HG03378 (cell line): ENCODE results near the gene DOCK1.

Source experiments
- ATAC-seq: cut with Tn5 transposase; IDR thresholded peaks from one replicate; pipeline ENCODE4 v1.9.1; 2021; ENCODE audit warnings: mild to moderate bottlenecking, moderate library complexity; ENCODE audit not compliant: unreplicated experiment

DOCK1 gene

DNA sequence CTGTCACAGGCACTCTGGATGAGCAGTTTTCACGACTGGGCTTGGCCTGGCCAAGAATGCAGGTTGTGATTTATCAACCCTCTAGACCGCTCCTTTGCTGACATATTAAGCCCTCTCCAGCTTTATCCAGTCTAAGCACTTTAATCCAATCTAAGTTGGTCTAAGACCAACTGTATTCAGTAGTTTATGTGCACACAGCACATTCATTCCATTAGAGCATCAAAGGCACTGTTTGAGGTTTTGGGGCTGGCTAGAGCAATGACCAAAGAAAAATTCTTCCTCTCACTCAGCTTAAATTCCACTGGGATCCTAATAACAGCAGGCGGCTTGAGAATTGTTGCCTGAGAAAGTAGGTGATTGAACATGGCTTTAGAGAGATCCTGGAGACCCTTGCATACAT is 467.1 kb downstream of the DOCK1 start:
- no peak for ATAC-seq

DNA sequence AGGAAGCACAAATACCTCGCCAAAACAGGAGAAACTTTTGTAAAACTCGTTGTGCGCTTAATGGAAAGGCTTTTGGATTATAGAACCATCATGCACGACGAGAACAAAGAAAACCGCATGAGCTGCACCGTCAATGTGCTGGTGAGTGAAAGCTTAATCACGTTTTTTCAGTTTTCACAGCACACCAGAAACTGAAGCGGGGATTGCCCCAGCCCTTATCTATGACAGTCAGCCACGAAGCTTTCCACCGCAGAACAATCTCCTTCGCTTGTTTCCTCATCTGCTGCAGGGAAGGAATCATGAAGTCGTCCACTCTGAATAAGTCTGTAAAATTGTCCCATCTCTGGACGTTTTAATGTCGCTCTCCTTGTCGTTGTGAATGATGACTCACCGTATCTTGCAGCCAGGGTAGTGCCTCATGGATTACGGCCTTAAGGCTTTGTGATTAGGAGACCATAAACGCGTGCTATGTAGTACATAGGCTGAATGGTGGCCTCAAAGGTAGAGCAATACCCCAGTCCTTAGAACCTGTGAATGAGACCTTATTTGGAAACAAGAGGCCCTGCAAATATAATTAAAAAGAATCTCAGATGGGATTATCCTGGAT is 468.9 kb downstream of the DOCK1 start:
- ATAC-seq, result no peak

DNA sequence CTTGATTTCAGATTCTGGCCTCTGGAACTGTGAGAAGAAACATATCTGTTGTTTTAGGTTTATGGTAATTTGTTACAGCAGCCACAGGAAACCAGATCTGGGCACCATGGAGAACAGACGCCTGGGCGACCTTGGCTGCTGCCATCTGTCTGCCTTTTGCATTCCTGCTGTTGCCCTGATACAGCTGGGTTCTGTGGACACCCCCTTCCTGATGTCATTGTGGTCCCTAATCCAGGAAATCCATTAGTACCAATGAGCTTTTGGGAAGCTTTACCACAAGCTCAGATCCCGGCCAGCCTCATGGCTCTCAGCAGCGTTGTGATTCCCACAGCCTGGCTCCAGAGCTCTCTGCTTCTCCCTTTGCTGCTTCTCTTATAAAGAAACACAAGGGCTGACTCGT is 469.7 kb downstream of the DOCK1 start:
- no peak for ATAC-seq

DNA sequence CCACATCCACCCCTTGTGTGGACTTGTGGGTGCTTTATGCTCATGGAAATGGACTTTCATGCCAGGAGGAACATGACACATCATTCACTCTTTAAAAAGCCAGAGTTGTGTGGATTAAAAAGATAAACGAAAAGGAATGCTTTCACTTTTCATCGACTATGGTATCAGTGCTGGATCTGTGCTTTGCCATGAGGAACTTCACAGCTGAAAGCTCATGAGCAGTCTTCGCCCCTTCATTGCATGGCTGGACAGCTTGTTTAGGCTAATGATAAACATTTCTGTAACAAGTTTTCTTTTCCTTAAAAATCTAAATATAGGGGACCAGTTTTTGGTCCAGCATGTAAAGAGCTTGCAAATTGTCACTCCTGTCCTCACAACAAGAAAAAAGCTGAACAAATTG is 470.2 kb downstream of the DOCK1 start:
- ATAC-seq, result no peak

DNA sequence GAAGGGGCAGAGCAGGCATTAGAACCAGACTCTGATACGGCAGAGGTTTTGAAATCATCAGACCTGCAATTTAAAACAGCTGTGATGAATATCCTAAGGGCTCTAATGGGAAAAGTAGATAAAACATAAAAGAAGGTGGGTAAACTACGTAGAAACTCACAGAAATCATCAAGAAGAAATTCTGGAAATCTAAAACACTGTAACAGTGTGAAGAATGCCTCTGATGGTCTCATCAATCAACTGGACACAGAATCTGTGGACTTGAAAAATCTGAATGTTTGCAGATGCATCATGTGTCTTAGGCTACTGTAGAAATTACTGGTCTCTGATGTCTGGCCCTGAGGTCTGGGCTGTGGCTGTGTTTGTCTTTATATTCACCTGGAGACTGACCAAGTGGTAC is 470.8 kb downstream of the DOCK1 start:
- no peak for ATAC-seq

DNA sequence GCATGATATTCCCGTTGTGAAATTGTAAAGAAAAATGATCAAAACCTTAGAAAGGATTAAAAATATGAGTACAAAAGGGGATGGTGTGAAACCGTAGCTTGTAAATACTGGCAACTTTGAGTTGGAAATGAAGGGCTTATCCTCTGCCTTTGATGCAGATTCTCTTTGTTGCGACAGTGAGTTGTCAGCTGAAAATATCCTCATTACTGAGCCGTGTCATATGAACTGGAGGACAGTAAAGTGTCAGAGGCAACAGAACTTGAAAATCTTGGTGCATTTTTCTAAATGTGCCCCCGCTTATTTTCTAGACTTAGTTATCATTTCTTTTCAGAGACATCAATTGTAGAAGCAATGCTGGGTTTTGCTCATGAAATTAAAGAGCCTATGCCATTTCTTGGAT is 473.4 kb downstream of the DOCK1 start:
- ATAC-seq, result no peak

DNA sequence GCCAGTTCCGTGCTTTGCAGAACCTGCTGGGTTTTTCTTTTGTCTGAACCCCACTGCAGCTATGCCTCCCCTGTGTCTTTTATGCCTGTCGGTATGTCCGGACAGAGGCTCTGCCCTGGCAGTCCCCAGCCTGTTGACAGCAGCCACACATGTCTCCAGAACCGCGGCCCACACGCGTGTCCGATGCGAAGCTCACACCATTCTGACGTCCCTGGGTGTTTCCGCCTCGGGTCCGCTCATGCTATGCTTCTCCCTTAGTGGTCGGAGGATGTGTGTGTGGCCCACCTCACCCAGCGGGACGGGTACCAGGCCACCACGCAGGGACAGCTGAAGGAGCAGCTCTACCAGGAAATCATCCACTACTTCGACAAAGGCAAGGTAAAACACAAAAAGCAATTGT is 479.3 kb downstream of the DOCK1 start:
- no peak for ATAC-seq

DNA sequence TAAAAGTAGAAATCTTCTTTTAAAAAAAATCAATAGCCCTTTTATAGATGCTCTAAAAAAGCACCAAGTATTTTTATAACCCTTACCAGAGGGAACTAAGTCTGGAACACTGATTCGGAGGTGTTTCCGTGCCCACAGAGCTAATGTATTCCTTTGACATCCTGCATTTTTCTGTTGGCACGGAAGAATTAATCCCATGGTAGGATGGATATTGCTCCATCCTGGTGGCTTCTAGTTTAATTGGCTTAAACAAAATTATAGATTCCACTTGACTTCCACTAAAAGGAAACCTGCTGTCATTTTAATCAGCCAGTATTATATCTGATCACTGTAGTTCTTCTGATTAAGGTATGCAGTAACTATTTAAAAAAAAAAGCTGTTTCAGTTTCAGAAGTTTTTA is 479.8 kb downstream of the DOCK1 start:
- no peak for ATAC-seq

DNA sequence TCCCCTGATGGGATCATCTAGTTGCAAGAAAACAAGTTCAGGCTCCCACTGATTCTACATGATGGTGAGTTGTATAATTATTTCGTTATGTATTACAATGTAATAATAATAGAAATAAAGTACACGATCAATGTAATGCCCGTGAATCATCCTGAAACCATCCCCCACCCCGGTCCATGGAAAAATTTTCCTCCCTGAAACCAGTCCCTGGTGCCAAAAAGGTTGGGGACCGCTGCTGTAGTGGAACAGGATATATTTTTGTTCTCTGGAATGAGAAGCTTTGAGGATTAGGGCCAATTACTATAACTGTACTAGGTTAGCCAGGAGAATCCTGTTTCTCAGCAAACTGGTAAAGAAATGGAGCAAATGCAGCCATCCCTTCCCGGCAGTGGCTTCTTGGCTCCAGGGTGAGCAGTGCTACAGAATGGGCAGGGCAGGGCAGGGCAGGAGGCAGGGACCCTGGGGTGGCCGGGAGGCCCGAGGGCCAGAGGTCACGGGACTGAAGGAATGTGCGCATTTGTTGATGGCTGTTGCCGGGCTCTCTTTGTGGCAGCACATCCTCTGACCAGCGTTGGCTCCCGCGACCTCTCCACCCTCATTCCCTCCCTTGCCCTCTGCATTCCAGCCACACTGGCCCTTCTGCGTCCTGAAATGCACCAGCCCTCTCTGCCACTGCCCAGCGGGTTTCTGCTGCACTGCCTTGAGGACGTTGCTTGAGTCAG is 481.5 kb downstream of the DOCK1 start:
- no peak for ATAC-seq

DNA sequence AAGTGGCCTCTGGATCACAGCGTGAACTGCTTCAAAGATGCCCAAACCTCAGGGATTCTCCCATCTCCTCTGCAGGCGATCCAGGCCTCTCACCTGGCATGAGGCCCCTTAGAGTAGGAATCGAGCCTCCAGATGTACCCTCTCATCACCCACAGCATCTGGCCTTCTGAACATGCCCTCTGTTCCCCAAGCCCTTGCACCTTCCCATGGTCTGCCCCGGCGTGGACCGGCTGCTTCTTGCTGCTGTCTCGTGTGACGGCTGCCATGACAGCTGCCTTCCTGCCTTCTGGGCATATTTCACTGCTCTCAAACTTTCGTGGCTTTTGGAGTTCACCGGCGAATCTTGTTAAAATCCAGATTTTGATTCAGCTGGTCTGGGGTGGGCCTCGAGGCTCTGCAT is 486.6 kb downstream of the DOCK1 start:
- no peak for ATAC-seq

DNA sequence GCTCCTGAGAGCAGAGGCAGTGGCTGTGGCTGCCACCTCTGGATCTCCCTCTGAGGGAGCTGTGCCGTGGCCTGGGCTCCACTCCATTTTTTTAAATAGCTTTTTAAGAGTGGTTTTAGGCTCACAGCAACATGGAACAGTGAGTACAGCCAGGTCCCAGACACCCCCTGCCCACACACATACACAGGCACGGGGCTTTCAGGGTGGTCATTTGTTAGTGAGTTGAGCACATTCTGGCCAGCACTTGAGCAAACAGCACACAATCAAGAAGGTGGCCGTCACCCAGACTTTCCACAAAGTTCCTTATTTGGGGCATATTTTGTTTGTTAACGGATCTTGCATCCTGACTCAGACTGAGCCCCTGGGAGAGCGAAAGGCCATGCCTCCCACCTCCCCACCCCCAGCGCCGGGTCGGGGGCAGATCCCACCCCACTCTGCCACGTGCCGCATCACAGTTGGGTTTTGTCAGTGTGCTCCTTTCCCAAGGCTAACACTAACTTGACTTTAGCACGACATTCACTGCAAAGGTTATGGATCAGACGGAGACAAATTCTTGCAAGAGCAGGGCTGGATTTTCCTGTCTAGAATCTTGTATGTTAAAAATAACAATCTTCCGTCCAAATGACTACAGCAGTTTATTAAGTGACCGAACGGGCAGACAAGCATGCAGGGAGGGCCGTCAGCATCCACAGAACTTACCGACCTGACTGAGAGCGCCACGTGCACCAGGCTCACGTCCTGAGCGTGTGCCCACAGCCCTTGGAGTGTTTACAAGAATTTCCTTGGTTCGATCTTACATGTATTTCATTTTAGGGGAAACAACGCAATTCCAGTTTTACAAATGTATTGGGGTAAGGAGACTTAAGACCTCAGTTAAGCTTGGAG is 487.4 kb downstream of the DOCK1 start:
- no peak for ATAC-seq

DNA sequence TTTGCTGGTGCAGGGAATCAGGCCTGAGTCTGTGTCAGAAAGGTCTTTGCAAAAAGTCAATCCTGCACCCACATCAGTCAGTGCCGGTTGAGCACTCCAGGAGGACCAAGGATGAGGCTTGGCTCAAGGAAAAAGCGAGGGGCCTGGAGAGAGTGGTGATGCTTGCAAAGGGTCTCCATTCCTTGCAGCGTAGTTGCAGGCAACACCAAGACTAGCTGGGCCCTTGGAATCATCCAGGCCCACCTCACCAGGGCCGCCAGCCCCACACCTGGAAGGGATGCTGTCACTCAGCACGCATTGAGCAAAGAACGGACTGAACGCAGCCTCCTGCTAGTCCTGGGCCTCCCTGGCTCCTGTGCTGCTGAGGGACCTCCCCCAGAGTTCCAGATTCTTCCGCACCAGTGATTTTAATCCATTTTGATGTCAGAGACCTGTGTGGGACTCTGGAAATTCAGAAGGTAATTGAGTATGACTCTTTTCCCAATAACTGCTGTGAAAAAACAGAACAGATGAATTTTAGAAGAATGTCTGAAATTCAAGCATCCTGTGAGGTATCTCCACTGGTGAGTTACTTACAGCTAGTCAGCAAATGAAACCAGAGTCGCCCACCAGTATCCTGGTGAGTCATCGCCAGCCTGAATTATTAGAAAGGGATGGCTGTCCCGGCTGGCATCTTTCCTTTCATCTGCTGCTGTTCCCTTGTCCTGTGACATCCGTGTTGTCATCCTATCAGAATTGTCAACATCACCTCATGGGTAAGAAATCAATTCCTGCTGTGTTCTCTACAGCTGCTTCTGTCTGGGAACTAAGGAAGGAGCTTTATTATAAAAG is 493.1 kb downstream of the DOCK1 start:
- ATAC-seq, result no peak

DNA sequence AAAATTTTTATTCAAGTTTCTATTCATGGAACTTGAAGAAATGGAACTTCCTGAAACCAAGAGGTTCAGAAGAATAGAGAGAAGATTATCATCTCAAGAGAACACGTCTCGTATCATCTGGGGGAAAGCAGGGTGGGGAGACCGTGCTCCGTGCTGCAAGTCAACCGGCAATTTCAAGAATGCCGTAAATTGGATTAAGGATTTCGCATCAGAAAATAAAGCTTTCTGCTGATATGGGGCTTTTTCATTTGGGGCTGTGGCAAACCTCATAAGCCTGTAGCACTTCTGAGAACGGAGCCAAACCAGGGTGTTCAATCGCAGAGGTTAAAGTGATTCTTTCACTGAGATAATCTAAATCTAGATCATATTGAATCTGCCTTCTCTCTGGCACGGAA is 493.7 kb downstream of the DOCK1 start:
- ATAC-seq, result no peak

DNA sequence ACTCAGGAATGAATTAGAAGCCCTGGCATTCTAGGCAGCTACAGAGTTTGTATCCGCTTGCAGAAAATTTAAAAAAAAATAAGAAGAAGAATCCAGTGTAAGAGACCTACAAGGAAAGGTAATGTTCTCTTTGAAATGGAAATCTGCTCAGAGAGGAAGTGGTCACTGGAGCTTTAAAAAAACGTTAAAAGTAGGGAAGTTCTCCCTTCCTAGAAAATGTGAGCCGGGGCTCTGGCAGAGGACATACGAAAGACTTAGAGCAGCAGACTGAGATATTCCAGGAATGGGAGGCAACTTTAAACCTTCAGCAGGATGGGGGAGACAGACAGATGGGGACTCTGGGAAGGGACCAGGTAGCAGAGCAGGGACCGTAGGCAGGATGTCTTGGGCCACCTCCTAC is 494.4 kb downstream of the DOCK1 start:
- no peak for ATAC-seq

DNA sequence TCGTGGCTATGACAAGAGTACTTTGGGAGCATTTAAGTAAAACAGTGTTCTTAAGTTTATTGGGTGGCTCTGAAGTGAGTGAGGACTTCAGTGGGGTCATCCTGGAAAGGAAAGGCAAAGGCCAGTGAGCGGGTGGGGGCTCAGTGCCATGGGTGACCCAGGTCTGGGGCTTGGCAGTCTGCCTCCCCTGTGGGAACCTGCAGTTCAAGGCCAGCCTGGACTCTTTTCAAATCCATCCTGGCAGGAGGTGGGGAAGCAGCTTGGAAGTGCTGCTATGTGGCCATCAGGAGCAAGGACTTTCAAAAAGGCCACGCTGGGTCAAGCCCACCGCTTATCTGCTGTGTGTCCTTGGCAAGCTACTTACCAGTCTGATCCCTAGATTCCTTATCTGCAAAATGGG is 495.0 kb downstream of the DOCK1 start:
- ATAC-seq, result no peak

DNA sequence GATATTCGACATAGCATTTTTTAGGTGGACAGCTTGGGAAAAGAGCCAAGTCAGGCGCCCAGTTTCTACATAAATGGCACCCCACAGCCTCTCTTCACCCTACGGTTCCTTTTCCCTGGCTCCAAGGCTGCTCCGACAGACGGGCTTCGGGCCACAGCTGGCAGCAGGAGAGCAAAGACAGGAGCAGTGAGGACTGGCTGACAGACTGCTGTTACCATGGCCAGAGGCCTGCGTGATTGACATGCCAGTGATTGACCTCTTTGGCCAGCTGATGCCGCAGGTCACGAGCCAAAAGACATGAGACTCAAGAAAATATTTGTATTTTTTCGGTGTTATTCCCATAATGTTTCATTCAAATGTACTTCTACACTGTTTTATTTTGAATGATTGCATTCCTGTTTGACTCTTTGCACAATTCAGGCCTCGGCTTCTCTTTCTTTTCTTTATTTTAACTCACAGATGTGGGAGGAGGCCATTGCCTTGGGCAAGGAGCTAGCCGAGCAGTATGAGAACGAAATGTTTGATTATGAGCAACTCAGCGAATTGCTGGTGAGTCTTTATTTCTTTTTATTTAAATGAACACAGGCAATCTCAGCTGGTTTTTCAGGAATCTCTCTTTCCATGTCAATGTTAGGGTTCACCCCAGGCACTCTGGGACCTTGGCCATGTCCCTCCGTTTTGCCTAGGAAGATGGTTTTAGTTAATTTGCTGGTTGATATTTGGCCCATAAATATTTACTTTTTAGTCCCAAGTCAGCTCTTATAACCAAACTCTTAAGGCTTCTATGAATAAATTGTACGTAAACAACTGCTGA is 497.6 kb downstream of the DOCK1 start:
- no peak for ATAC-seq

DNA sequence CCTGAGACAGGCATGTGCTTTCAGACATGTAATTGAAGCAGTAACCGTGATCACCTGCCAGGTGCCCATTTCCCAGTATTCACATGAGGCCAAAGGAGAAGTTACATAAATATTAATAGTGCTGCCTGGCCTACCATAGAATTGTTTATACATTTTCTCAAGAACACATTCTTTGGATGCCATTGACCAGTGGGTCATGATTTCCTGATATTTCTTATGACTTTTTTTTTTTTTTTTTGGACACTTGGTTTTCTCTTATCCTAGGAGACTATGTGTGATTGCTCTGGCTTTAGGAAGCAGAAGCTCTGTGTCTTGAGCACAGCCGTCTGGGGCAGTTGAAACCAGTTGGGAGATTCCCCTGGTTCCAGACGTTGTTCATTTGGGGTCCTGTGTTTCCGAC is 500.0 kb downstream of the DOCK1 start:
- ATAC-seq, result no peak

DNA sequence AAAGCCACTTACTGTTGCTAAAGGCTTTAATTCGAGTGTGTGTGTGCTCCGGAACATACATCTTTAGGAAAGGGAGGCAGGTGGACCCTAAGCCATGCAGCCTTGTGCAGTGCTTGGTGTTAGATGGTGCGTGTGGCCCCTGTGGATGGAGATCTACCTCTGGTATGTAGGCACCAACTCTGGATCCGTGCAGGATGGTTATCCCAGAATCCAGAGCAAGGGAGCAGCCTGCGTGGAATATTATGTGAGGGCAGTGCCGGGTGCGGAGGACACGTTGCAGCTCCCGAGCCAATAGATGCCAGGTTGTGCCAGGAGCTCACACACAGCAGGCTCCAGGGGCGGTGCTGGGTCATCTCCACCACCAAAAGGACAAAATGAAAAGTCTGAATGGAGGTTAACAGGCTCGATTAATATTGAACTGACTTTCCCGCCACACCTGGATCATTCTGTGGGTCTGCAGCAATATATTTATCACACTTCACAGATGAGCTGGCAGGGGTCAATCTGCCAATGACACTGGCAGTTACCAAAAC is 500.9 kb downstream of the DOCK1 start:
- ATAC-seq, result no peak

DNA sequence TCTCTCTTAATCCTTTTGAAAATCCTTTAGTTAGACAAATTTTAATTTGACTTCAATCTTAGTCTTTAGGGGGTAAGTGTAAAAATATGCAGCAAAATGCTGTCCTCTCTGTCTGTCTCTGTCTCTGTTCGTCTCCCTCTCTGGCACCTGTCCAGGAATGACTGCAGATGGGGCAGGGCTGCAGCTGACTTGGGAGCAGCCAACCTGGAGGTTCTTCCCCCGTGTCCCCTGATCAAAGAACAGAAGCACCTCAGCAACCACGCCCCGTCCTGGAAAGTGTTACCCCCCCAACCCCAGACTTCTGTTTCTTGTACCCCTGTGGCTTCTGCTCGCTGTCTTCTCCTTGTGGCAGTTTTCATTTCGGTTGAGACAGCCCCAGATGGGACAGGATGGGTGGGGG is 502.3 kb downstream of the DOCK1 start:
- ATAC-seq, result no peak

DNA sequence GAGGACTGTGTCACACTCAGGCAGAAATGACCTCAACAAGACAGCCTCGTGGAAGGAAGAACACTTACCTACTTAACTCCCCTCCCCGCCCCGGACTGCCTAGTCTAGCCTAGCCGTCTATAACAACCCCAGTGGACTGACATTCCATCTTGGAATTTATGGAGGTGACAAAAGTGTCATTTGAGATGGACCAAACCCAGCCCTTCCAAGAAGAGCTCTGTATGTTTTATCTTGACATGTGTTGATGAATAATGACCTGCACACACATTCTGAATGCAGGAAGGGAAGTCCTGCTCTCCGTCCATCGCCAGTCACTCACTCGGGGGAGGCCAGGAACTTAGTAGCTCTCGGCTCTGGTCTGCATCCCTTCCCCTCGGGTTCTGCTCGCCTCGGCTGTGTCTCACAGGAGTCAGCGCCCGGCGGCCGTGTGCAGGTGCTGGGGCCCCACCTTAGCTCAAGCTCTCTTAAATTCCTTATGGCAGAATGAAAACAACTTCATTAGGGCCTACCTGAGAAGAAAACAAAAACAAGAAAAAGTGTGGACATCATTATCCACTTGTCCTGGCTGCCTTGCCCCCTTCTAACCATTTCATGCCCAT is 503.0 kb downstream of the DOCK1 start:
- no peak for ATAC-seq
